HepG2 (cell line): Measurements from ENCODE around the gene ADCYAP1. TPM values are rescaled to one million over a fixed set of nuclear protein-coding genes. Genes with fewer than 3 reads are reported as not detected.

Experiments
- ATAC-seq: fragments of 200-7000 bp; cut with Tn5 transposase; 3 replicates; pipeline ENCODE4 v1.9.1; 2020; ENCODE audit warnings: mild to moderate bottlenecking, moderate library complexity
- BruUV-seq: library from RNA; stranded (reverse); fragments of 400-500 nt; replicated peaks from 2 replicates; lab custom pipeline; 2021; lab: Mats Ljungman, UMichigan
- CTCF ChIA-PET: fragments of 300-600 bp; formaldehyde crosslinking; extraction: SDS; loops from one replicate; lab custom pipeline; 2021; ENCODE audit warnings: low total read pairs, inconsistent platforms, low intra/inter-chr PET ratio; lab: Yijun Ruan, JAX
- POLR2A ChIA-PET: fragments of 350-600 bp; sonication (Branson Sonifier 250); formaldehyde crosslinking; loops from one replicate; lab custom pipeline; 2020; ENCODE audit warnings: antibody characterized with exemption, inconsistent platforms; lab: Yijun Ruan, JAX
- DNase-seq: peaks from one replicate; pipeline ENCODE4 v3.0.0-alpha.2; 2015; ENCODE audit warnings: low spot score
- FAIRE-seq: peaks from 3 replicates; lab custom pipeline; 2011; peaks lifted over from hg19 to GRCh38; lab: Jason Lieb, UNC
- H2AFZ ChIP-seq: one replicate; pipeline ENCODE4 v1.6.1; 2011; ENCODE audit warnings: low read length, inconsistent platforms
- H3K27ac ChIP-seq: fragments of 300-600 bp; 3 replicates; pipeline ENCODE4 v1.8.0; 2011; ENCODE audit warnings: mixed run types, mild to moderate bottlenecking, mixed read lengths, low read length, inconsistent platforms; ENCODE audit not compliant: insufficient read depth; ENCODE audit errors: extremely low read length
- H3K27me3 ChIP-seq, 2 experiments: fragments of 200-600 bp in 1 of 2; 2 replicates in 1 of 2; 3 replicates in 1 of 2; pipeline versions ENCODE4 v1.6.0 to v1.8.0; 2011; ENCODE audit warnings: low read length in 2 of 2, mild to moderate bottlenecking in 2 of 2, moderate library complexity in 2 of 2, inconsistent platforms in 1 of 2; ENCODE audit not compliant: insufficient read depth in 2 of 2, control insufficient read depth in 1 of 2
- H3K36me3 ChIP-seq, 2 experiments: fragments of 200-600 bp in 1 of 2; replicated peaks in 1 of 2; 2 replicates in 1 of 2; 3 replicates in 1 of 2; pipeline versions ENCODE4 v1.5.1 to v1.8.0; 2011; ENCODE audit warnings: low read length in 2 of 2, inconsistent platforms in 1 of 2; ENCODE audit not compliant: insufficient read depth in 2 of 2, control insufficient read depth in 1 of 2
- H3K4me1 ChIP-seq: 2 replicates; pipeline ENCODE4 v1.5.1; 2012; ENCODE audit warnings: low read length, inconsistent platforms; ENCODE audit not compliant: insufficient read depth
- H3K4me2 ChIP-seq: 2 replicates; pipeline ENCODE4 v1.6.0; 2011; ENCODE audit warnings: low read depth, low read length, inconsistent platforms
- H3K4me3 ChIP-seq, 3 experiments: fragments of 200-600 bp in 1 of 3; sonication (generic), shearing (Covaris generic) in 1 of 3; replicated peaks in 1 of 3; 2 replicates each; pipeline ENCODE4 v1.5.1; 2011 to 2016; ENCODE audit warnings: low read length in 3 of 3, inconsistent platforms in 2 of 3, low read depth in 2 of 3, mild to moderate bottlenecking in 2 of 3, control low read depth in 1 of 3, mixed read lengths in 1 of 3; ENCODE audit not compliant: insufficient read depth in 1 of 3
- H3K79me2 ChIP-seq: one replicate; pipeline ENCODE4 v1.6.1; 2011; ENCODE audit warnings: low read length, inconsistent platforms; ENCODE audit not compliant: insufficient read depth
- H3K9ac ChIP-seq: 2 replicates; pipeline ENCODE4 v1.6.0; 2011; ENCODE audit warnings: mild to moderate bottlenecking, low read depth, low read length, inconsistent platforms; ENCODE audit not compliant: insufficient read depth
- H3K9me3 ChIP-seq: 2 replicates; pipeline ENCODE4 v1.5.1; 2012; ENCODE audit warnings: mild to moderate bottlenecking, low read length
- H4K20me1 ChIP-seq: 2 replicates; pipeline ENCODE4 v1.6.0; 2011; ENCODE audit warnings: inconsistent platforms, mild to moderate bottlenecking, low read length, moderate library complexity; ENCODE audit not compliant: insufficient read depth
- KAT7 ChIP-seq: IDR thresholded peaks from 2 replicates; pipeline ENCODE4 v1.6.1; 2018; ENCODE audit warnings: borderline replicate concordance, missing compliant biosample characterization
- NCOR1 ChIP-seq: fragments of 200-600 bp; sonication (generic); IDR thresholded peaks from 2 replicates; pipeline ENCODE4 v1.7.0; 2017; ENCODE audit warnings: antibody characterized with exemption, low read length, borderline replicate concordance
- NR3C1 ChIP-seq: sonication (generic); formaldehyde crosslinking; IDR thresholded peaks from 2 replicates; pipeline ENCODE4 v1.4.0; 2020; ENCODE audit warnings: missing genetic modification reagents
- PHF8 ChIP-seq: sonication (generic); formaldehyde crosslinking; IDR thresholded peaks from 2 replicates; pipeline ENCODE4 v1.5.0; 2020; ENCODE audit warnings: missing genetic modification reagents
- PTBP1 ChIP-seq: fragments of 200-400 bp; formaldehyde crosslinking; IDR thresholded peaks from 2 replicates; pipeline ENCODE4 v1.6.1; 2018; ENCODE audit warnings: low read length, low read depth; ENCODE audit not compliant: poor library complexity, severe bottlenecking
- SP1 ChIP-seq, 2 experiments: fragments of 450-650 bp in 1 of 2; sonication (generic) in 1 of 2; formaldehyde crosslinking in 1 of 2; IDR thresholded peaks; 2 replicates each; pipeline versions ENCODE4 v1.4.0 to v1.6.1; 2016 to 2020; ENCODE audit warnings: missing genetic modification reagents in 1 of 2
- SP4 ChIP-seq: sonication (generic); formaldehyde crosslinking; IDR thresholded peaks from 2 replicates; pipeline ENCODE4 v1.8.1; 2023; ENCODE audit warnings: mild to moderate bottlenecking, missing genetic modification reagents
- U2AF2 ChIP-seq: fragments of 200-400 bp; formaldehyde crosslinking; IDR thresholded peaks from 2 replicates; pipeline ENCODE4 v1.6.1; 2017; ENCODE audit warnings: low read depth, mild to moderate bottlenecking, low read length
- ZBTB21 ChIP-seq: sonication (generic); formaldehyde crosslinking; IDR thresholded peaks from 2 replicates; pipeline ENCODE4 v1.4.0; 2020; ENCODE audit warnings: missing genetic modification reagents
- ZNF337 ChIP-seq: sonication (generic); formaldehyde crosslinking; IDR thresholded peaks from 2 replicates; pipeline ENCODE4 v1.5.1; 2020; ENCODE audit warnings: missing genetic modification reagents, low read depth, mild to moderate bottlenecking, borderline replicate concordance
- ZNF619 ChIP-seq: sonication (generic); formaldehyde crosslinking; IDR thresholded peaks from 2 replicates; pipeline ENCODE4 v1.4.0; 2020; ENCODE audit warnings: mild to moderate bottlenecking, missing genetic modification reagents
- ZNF788 ChIP-seq: sonication (generic); formaldehyde crosslinking; IDR thresholded peaks from 2 replicates; pipeline ENCODE4 v1.5.0; 2020; ENCODE audit warnings: mild to moderate bottlenecking, missing genetic modification reagents, borderline replicate concordance
- WGBS: methylation state at CpG from one replicate; pipeline ENCODE4 v1.1.6; 2017; ENCODE audit warnings: low lambda C conversion rate; 5-methylcytosine and 5-hydroxymethylcytosine counted together
- in situ Hi-C: cut with HindIII; loops from 2 replicates; pipeline ENCODE4 v1.10.0; 2017; ENCODE audit warnings: low pct_unique_long_range_greater_than_20kb; ENCODE audit not compliant: extremely low pct_ligation_motif_present
- intact Hi-C: fragments of 100-400 bp; cut with micrococcal nuclease; formaldehyde crosslinking; loops from one replicate; pipeline ENCODE4 v1.10.0; 2022; ENCODE audit not compliant: unreplicated experiment
- polyA plus RNA-seq, 8 experiments: library from polyadenylated mRNA; depleted of rRNA in 3 of 8; stranded (reverse) in 7 of 8; unstranded in 1 of 8; fragments of >200 nt; fragmentation: Illumina TruSeq in 4 of 8; extraction: Trizol in 4 of 8; gene quantifications; 2 replicates each; pipeline versions ENCODE4 v1.2.1 to v1.2.3, GENCODE V29; 2011 to 2016; ENCODE audit warnings: low read depth in 4 of 8, missing spikeins in 1 of 8, mixed read lengths in 1 of 8; ENCODE audit not compliant: insufficient read depth in 1 of 8
- total RNA-seq, 5 experiments: library from RNA; depleted of rRNA; stranded (reverse); fragments of >200 nt; fragmentation: Illumina TruSeq; extraction: Trizol; gene quantifications; 2 replicates each; pipeline ENCODE4 v1.2.3, GENCODE V29; 2016; ENCODE audit warnings: low read depth in 1 of 5
- TF ChIP-seq, protein P1 (sequence below): IDR thresholded peaks from 2 replicates; pipeline ENCODE4 v1.6.1; 2016; ENCODE audit warnings: control low read depth
- TF ChIP-seq, protein P2 (sequence below): sonication (generic); formaldehyde crosslinking; IDR thresholded peaks from 2 replicates; pipeline ENCODE4 v1.4.0; 2020; ENCODE audit warnings: missing genetic modification reagents; ENCODE audit errors: not compliant biosample characterization
- TF ChIP-seq, protein P3 (sequence below): sonication (generic); formaldehyde crosslinking; IDR thresholded peaks from 2 replicates; pipeline ENCODE4 v1.8.0; 2022; ENCODE audit warnings: mild to moderate bottlenecking, missing genetic modification reagents

Gene ADCYAP1
- total and polyA plus RNA-seq, 2 of the 13 experiments (the other 11 are each of a cell fraction or from before 2014, with no cell fraction given): not detected

DNA sequence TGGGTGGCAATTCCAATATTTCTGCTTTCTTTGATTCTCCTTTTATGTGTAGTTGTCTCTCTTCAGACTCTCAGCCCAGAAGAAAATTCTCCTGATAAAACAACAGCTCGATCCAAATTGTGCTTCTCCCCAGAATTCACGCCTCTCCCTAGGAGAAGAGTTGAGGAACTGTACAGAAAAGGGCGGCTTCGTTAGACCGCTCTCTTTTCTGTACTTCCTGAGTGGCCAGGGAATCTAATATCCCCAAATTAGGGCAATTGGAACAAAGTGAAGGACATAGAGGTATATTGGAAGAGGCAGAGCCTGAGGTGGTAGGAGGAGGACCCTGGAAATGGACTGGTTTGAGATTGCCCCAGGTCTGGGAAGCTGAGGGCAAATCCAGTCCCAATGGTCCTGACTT is 5.6 kb downstream of the ADCYAP1 start:
- 48% methylated on average over 5 of the region's 5 CpGs for WGBS
- in situ Hi-C loops (no loop called here), intact Hi-C loops (no loop called here)
- no peak overlapping the region for H3K4me3 ChIP-seq
- H2AFZ ChIP-seq: no peak overlapping the region
- POLR2A ChIA-PET: no interaction called here
- DNase-seq (no peak), ATAC-seq (no peak), FAIRE-seq (no peak)
- no TSS peak for BruUV-seq
- H3K9me3 ChIP-seq: no peaks in the 10 kb centered on the region
- H3K79me2 ChIP-seq: no peaks in the 10 kb centered on the region
- no peaks in the 10 kb centered on the region for H3K4me1 ChIP-seq
- no peak overlapping the region for H3K4me2 ChIP-seq
- peaks cover 2 to 49% of the 10 kb centered on the region in 2 experiments for H3K27me3 ChIP-seq
- H4K20me1 ChIP-seq: no peaks in the 10 kb centered on the region
- no peak overlapping the region for H3K27ac ChIP-seq
- H3K36me3 ChIP-seq: no peaks in the 10 kb centered on the region
- TF ChIP-seq NR3C1 (CRISPR knock-in tag) (no peak), KAT7 (CRISPR knock-in tag) (no peak), ZBTB21 (CRISPR knock-in tag) (no peak), NCOR1 (no peak), SP1 (IDR thresholded peaks at IDR 0.05) (no peak), SP1 (CRISPR knock-in tag; IDR thresholded peaks at IDR 0.05) (no peak), ZNF788 (CRISPR knock-in tag) (no peak), SP4 (CRISPR knock-in tag) (no peak), ZNF337 (no peak)
- TF ChIP-seq, protein P1, sequence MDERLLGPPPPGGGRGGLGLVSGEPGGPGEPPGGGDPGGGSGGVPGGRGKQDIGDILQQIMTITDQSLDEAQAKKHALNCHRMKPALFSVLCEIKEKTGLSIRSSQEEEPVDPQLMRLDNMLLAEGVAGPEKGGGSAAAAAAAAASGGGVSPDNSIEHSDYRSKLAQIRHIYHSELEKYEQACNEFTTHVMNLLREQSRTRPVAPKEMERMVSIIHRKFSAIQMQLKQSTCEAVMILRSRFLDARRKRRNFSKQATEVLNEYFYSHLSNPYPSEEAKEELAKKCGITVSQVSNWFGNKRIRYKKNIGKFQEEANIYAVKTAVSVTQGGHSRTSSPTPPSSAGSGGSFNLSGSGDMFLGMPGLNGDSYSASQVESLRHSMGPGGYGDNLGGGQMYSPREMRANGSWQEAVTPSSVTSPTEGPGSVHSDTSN (CRISPR knock-in tag): no peak
- TF ChIP-seq, all 625 proteins: peak for 0
- H3K9ac ChIP-seq: no peak overlapping the region
- CTCF ChIA-PET: no interaction called here

DNA sequence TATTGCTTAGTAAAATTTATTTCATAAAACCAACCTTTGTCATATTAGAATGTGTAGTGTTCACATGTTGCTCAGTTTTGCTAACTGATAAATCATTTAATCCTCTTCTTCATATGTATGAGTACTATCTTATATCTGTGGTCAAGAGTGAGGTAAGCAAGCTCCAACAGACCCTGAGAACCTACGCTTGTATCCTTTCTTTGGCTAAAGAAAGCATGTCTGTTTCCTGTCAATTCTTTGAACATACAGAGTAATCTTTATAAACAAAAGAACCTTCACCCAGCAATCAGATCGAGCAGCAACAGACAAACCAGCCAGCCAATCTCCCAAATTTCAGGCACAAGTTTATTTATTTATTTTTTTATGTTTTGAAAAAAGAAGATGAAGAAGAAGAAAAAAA is 6.4 kb downstream of the ADCYAP1 start:
- no peak overlapping the region for H3K9ac ChIP-seq
- DNase-seq: no peak
- no peaks in the 10 kb centered on the region for H3K36me3 ChIP-seq
- TF ChIP-seq ZNF619 (CRISPR knock-in tag) (no peak), PHF8 (CRISPR knock-in tag) (no peak), U2AF2 (no peak), PTBP1 (no peak)
- TF ChIP-seq, protein P2, sequence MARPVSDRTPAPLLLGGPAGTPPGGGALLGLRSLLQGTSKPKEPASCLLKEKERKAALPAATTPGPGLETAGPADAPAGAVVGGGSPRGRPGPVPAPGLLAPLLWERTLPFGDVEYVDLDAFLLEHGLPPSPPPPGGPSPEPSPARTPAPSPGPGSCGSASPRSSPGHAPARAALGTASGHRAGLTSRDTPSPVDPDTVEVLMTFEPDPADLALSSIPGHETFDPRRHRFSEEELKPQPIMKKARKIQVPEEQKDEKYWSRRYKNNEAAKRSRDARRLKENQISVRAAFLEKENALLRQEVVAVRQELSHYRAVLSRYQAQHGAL: no peak
- TF ChIP-seq, protein P3, sequence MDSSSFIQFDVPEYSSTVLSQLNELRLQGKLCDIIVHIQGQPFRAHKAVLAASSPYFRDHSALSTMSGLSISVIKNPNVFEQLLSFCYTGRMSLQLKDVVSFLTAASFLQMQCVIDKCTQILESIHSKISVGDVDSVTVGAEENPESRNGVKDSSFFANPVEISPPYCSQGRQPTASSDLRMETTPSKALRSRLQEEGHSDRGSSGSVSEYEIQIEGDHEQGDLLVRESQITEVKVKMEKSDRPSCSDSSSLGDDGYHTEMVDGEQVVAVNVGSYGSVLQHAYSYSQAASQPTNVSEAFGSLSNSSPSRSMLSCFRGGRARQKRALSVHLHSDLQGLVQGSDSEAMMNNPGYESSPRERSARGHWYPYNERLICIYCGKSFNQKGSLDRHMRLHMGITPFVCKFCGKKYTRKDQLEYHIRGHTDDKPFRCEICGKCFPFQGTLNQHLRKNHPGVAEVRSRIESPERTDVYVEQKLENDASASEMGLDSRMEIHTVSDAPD (CRISPR knock-in tag): no peak
- peaks cover 2 to 42% of the 10 kb centered on the region in 2 experiments for H3K27me3 ChIP-seq
- no peaks in the 10 kb centered on the region for H3K79me2 ChIP-seq
- no peak overlapping the region for H3K27ac ChIP-seq
- no peak overlapping the region for H2AFZ ChIP-seq
- intact Hi-C loops: no loop called here
- FAIRE-seq: no peak
- 1% methylated on average over 2 of the region's 2 CpGs for WGBS
- no peaks in the 10 kb centered on the region for H3K9me3 ChIP-seq
- no peaks in the 10 kb centered on the region for H4K20me1 ChIP-seq
- ATAC-seq: no peak
- no peak overlapping the region for H3K4me2 ChIP-seq
- in situ Hi-C loops: no loop called here
- ChIA-PET CTCF (no interaction called here), POLR2A (no interaction called here)
- no peaks in the 10 kb centered on the region for H3K4me1 ChIP-seq
- H3K4me3 ChIP-seq: no peak overlapping the region
- no TSS peak for BruUV-seq
